Astrocyte of the hippocampus (primary cell): Measurements from ENCODE around the gene APOBEC3C.
"Not testable (repeated sequence)": the region's sequence is repeated elsewhere in the genome, so short reads cannot be mapped to it uniquely, and the experiment has no call there.

Experiments used
- DNase-seq: peaks from one replicate; pipeline ENCODE4 v3.0.0; 2011; ENCODE audit warnings: low read depth, low spot score

The APOBEC3C gene

DNA sequence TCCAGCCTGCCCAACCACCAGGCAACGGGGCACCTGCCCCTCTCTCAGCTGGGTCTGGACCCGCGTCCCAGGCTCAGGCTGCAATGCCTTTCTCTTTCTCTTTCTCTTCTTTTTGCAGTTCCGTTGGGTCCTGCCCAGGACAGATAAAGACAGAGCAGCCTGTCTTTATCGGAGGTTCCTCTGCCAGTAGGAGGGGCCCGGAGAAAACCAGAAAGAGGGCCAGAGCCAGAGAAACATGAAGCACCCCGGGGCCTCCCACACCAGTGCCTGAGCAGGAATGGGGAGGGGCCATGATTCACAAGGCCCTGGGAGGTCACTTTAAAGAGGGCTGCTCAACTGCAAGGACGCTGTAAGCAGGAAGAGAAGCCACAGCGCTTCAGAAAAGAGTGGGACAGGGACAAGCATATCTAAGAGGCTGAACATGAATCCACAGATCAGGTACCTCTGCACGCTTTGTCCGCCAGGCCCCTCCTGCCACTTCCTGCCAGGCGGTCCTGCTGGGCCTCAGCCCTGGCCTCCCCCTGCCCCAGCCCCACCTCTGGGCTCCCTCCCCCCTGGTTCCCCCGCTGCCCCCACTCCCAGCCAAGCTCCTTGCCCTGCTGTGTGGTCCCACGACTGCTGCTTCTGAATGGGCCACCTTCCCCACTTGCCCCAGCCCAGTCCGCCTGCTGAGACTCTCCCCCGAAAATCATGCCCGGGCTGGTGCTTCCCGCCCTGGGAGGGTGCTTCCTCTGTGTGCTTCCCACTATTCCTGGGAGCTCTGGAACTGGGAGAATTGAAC lies at the start of gene APOBEC3C:
TSS of gene APOBEC3C (plus strand) at position 316 of the 781 bp plus-strand sequence. CDS start at position 422, 106 bp downstream.
- DNase-seq: peak; percentile 87

GRCh38 chr22:38964306-38964705 lies 49.8 kb upstream of the APOBEC3C start:
- no peak for DNase-seq

- DNase-seq: no peak
Measured at GRCh38 chr22:38964989-38965388, 49.1 kb upstream of the APOBEC3C start.

DNA sequence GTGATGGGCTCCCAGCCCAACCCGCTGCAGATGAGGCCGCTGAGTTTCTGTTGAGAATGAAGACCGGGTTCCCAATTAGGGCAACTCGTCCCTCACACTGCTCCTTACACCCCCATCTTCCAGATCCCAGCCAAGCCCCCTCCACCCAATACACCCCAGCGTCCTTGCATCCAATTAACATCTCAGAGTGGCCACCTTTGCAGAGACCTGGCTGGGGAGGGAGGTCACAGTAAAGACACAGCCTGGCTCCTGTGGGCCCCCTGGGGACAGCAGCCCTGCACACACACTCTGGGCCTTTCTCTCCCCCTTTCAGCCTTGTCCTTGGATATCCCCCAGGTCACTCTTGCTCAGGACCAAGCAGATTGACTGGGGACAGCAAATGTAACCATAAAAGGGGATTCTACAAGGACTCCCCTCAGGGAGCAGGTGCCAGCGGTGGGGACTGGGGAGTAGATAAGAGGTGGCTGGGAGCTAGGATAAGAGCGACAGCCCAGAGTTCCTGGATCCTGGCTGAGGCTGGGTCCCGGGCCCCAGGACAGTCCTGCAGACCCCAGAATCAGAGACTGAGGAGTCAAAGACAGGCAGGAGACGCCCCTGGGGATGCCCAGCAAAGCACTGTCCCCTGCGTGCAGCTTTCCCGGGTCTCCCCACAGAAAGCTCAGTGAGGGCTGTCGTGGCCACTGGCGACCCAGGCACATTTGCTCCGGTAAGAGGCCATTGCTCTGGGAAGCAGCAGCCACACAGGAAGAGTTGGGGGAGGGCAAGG lies 48.3 kb upstream of the APOBEC3C start:
- DNase-seq: no peak

- DNase-seq: no peak
Measured at GRCh38 chr22:38966380-38966702, 47.7 kb upstream of the APOBEC3C start.

DNA sequence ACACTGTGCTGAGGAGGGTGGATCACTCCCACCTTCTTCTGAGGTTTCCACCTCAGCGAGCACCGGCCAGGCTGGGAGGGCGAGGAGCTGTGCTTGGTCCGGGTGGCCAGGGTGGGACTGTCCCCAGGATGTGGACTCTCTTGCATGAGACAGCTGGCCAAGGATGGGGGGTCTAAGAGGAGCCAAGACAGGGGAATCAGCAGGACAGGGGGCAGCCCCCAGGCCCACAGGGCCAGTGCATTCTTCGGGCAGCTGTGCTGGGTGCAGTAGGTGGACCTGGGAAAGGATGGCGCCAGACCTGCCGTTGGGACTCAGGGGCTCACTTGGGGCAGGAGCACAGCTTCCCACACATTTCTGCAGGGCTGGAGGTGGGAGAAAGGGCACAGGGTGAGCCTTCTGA lies 47.1 kb upstream of the APOBEC3C start:
- no peak for DNase-seq

DNA sequence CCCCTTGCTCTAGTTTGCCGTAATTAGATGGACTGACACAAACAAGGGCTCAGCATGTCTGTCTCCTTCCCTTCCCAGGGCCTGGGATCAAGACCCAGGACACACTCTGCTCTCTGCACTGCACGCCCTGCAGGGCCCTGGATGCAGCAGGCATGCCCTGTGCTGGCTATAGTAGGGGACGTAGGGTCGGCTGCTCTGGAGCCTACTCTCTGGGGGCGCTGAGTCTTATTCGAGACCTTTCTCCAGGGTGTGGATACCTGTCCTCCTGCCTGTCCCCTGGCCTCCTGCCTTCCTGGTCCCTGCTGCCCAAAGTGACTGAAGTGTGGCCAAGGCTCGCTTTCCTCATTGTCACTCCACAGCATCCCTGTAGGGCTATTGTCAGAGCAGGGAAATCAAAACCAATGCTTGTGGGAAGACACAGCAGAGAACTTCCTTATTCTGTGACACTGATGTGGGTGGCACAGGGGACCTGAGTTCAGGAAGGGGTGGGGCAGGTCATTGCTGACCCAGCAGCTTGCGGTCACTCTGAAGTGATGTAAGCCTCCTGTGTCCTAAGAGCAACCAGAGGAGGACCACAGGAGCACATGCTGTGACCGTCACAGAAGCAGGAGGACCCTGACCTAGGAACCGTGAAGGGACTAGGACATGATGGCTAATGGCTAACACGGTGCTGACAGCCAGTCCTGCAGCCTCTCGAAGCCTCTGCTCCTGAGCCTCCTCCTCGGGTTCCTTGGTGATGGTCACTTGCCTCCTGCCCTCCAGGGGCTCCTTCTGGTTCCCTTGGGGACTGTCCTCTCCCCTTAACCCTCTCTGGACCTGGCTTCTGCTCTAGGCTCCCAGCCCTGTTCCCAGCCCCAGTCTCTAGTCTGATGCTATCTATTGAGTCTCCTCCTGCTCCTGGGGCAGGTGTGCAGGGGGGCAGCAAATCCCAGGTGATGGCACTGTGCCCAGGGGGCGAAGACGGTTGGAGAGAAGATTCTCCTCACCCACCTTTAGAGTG lies 46.3 kb upstream of the APOBEC3C start:
- no peak for DNase-seq

GRCh38 chr22:38968801-38969200 lies 45.3 kb upstream of the APOBEC3C start:
- DNase-seq: no peak

DNA sequence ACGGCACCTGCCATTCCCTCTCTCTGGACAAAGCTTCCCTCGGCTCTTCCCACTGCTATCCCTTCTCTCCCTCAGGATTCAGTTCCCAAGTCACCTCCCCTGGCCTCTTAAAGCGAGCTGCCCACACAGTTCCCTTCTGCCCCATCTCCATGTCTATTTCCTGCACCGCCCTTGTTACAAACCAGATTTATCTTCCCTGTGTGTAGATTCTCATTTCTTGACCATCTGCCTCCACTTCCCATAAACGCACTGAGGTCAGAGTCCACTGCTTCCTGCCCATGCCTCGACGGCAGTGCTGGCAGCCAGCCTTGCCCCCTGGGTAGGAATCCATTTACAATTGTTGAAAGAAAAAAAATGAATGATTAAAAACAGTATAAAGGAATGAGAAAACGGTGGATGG lies 43.5 kb upstream of the APOBEC3C start:
- DNase-seq: no peak

- no peak for DNase-seq
Measured at GRCh38 chr22:38971202-38971601, 42.9 kb upstream of the APOBEC3C start.

DNA sequence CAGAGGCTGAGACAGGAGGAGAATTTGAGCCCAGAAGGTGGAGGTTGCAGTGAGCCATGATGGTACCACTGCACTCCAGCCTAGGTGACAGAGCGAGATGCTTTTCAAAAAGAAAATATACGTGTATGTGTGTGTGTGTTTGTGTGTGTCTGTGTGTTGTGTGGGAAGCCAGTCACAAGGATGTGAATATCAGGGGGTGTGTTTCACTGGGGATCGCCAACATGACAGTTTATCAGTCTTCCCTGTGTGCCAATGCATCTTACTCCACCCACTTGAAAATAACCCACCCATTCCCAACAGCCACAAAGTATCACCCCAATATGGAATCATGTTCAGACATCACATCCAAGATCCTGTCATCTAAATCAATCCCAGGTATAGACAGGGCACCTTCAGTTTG lies 42.3 kb upstream of the APOBEC3C start:
- DNase-seq: no peak

GRCh38 chr22:38972558-38972957 lies 41.5 kb upstream of the APOBEC3C start:
- DNase-seq: no peak

DNA sequence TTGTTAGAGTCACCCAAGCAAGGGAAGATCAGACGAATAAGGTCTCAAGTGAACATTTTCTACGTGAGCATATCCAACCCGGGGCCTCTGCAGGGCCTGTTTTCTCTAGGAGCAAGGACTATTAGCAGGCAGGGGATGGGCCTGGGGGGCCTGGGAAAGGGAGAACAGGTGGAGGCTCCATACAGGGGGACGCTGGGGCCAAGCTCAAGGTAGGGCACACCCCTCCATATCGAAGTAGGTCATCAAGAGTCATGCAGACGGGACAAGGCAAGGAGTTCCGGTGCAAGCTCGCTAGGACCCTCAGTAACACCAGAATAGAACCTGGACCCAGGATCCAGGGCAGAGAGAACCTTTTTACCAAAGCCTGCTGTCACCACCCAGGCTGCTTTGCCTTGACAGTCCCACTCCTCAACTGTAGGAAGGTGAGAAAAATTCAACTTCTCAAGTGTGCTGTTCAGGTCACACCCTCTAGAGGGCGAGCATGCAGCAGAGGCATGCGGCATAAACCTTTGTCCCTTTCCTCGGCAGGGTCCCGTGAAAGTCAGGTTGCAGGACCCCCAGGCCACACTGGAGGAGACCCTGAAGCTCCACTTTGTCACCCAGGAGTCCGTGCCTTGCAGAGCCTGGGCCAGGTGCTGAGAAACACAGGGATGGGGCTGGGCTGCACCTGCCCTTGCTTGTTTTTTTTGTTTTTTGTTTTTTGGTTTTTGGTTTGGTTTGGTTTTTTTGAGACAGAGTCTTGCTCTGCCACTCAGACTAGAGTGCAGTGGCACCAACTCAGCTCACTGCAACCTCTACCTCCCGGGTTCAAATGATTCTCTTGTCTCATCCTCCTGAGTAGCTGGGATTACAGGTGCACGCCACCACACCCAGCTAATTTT lies 40.5 kb upstream of the APOBEC3C start:
- peak; percentile 28 for DNase-seq

DNA sequence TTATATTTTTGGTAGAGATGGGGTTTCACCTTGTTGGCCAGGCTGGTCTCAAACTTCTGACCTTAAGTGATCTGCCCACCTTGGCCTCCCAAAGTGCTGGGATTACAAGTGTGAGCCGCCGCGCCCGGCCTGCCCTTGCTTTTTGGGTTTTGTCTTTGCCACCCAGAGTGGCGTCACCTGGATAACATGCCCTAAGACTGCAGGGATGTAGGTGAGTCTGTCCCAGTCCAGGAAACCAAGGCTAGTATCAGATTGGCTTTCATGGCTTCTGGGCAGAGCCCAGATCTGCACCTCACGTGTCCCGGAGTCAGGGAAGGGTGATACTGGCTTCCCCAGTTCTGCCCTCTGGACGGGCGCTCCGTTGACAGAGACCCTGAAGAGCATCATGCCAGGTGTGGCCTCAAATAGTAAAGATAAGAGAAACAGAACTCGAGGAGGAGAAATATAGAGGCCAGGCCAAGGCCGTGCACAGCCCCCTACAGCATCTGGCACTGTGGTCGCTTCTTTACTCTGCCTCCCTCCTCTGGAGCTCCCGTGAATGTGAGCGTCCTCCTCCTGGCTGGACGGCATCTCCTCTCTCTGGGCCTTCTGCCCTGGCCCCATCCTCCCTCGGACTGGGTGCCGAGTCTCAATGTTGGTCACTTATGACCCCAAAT lies 39.8 kb upstream of the APOBEC3C start:
- DNase-seq: no peak

GRCh38 chr22:38974826-38975175 lies 39.3 kb upstream of the APOBEC3C start:
- no peak for DNase-seq

DNA sequence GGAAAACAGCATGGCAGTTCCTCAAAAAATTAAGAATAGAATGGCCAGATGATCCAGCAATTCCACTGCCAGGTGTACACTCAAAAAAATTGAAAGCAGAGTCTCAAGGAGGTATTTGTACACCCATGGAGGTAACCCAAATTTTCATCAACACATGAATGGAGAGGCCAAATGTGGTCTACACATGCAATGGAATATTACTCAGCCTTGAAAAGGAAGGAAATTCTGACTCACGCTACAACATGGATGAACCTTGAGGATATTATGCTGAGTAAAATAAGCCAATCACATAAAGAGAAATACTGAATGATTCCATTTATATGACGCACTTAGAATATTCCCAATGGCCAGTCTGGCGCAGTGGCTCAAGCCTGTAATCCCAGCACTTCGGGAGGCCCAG lies 36.8 kb upstream of the APOBEC3C start:
- not testable (repeated sequence) for DNase-seq

- DNase-seq: not testable (repeated sequence)
Measured at GRCh38 chr22:38980587-38980986, 33.5 kb upstream of the APOBEC3C start.

DNA sequence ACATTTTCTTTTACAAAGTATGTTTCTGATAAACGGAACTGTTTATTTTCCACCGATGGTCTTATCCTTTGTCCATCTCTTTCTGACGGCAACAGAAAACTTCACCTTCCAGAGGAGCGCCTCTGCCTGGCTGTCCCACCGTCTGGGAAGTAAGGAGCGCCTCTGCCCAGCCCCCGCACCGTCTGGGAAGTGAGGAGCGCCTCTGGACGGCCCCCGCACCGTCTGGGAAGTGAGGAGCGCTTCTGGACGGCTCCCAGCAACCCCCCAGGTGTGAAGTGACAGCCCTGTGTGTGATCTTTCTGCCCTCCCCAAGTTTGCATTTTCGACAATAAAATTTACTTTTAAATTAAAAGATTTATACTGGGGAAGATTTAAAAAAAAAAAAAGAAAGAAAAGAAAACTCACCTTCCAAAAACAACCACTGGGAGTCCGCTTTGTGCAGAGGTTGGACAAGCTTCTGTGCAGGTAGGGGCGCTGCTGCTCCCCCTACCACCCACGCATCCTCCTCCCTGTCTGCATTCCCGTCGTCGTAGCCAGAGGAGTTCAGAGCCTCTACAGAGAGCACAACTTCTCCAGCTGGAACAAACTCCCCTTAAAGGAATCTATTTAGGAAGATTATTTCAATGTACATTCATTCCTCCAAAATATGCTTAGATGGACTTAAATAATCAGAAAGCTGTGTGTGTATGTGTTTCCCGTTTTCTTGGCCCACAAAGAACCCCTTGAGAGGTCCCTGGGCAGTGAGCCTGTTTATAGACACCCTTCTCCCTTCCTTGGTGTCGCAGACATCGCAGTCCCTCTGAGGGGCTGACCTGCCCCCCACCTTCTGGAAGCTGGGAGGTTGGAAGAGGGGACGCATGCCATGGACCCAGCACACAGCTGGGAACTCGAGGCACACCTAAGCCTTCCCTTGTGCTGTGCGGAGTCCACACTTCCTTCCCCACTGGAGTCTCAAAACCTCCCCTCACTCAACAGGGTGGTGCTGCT lies 32.8 kb upstream of the APOBEC3C start:
- DNase-seq: no peak
